ENCODE data around the gene EPHA1. TPM values are rescaled to one million over a fixed set of nuclear protein-coding genes. Genes with fewer than 3 reads are reported as not detected.
"Not testable (repeated sequence)": the region's sequence is repeated elsewhere in the genome, so short reads cannot be mapped to it uniquely, and the experiment has no call there.

Gene EPHA1
- total RNA-seq, 5 donors from 2014 or later (not counting 1 experiment from before 2014, with no cell fraction given): 23.8 to 49.8 (median 43.5) TPM

GRCh38 chr7:143424476-143424875 lies 15.8 kb upstream of the EPHA1 start:
- H3K4me3 ChIP-seq (ENCODE audit: control insufficient read depth in 1 of 2, extremely low read depth in 1 of 2, low read length in 1 of 2); POLR2A ChIA-PET; H3K4me3 Mint-ChIP-seq; H3K27me3 ChIP-seq (replicated peaks in 1 of 2; ENCODE audit: control insufficient read depth in 2 of 2, extremely low read depth in 1 of 2, insufficient read depth in 2 of 2, low read length in 1 of 2); H3K4me1 ChIP-seq (ENCODE audit: control insufficient read depth in 1 of 2, extremely low read depth in 1 of 2, insufficient read depth in 2 of 2, low read length in 2 of 2); H3K27ac Mint-ChIP-seq; H3K9me3 Mint-ChIP-seq; ATAC-seq (replicated peaks in 1 of 4); DNase-seq; H3K9me3 ChIP-seq; H3K27ac ChIP-seq (ENCODE audit: low read length); CTCF ChIA-PET; H3K27me3 Mint-ChIP-seq; H3K36me3 ChIP-seq (ENCODE audit: control insufficient read depth in 2 of 2, extremely low read depth in 1 of 2, insufficient read depth in 1 of 2, low read length in 1 of 2): not testable (repeated sequence)
- 93% methylated on average over 15 of the region's 34 CpGs for WGBS (ENCODE audit: insufficient coverage)
- H3K36me3 Mint-ChIP-seq: peaks cover 41% of the 10 kb centered on the region
- peaks cover 9 to 12% (median 11%) of the 10 kb centered on the region in 3 donors for H3K4me1 Mint-ChIP-seq

DNA sequence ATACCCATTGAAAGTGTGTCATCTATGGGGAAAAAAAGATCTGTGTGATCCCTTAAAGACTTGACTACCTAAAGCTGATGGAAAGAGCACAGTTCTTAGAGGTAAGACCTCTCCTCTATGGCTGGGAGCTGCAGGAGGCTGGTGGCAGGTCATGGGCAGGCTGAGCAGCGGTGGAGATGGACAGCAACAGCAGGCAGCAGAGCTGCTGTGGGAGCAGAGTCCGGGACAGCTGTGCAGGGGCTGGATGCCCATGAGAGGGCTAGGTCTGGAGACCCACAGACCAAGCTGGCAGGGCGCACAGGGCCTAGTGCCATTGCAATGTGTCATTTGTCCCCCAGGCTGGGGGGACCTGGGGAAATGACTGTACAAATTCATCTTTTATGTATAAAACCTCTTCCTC lies 13.4 kb upstream of the EPHA1 start:
- Histone ChIP-seq H3K4me3 (ENCODE audit: control insufficient read depth in 1 of 2, extremely low read depth in 1 of 2, low read length in 1 of 2) (no peak overlapping the region), H3K36me3 (ENCODE audit: control insufficient read depth in 2 of 2, extremely low read depth in 1 of 2, insufficient read depth in 1 of 2, low read length in 1 of 2) (no peaks in the 10 kb centered on the region), H3K27me3 (replicated peaks in 1 of 2; ENCODE audit: control insufficient read depth in 2 of 2, extremely low read depth in 1 of 2, insufficient read depth in 2 of 2, low read length in 1 of 2) (no peaks in the 10 kb centered on the region), H3K27ac (ENCODE audit: low read length) (no peak overlapping the region), H3K9me3 (no peaks in the 10 kb centered on the region), H3K4me1 (ENCODE audit: control insufficient read depth in 1 of 2, extremely low read depth in 1 of 2, insufficient read depth in 2 of 2, low read length in 2 of 2) (no peaks in the 10 kb centered on the region)
- Mint-ChIP-seq H3K4me1 (peaks cover 11 to 26% (median 14%) of the 10 kb centered on the region in 3 donors), H3K27ac (no peak overlapping the region), H3K27me3 (no peaks in the 10 kb centered on the region), H3K4me3 (no peak overlapping the region), H3K36me3 (peaks cover 52% of the 10 kb centered on the region), H3K9me3 (peaks cover 0 to 4% (median 0%) of the 10 kb centered on the region in 3 donors)
- CTCF ChIA-PET: no interaction called here
- DNase-seq (no peak), ATAC-seq (replicated peaks in 1 of 4) (no peak)
- WGBS (ENCODE audit: insufficient coverage): 80% methylated on average over 3 of the region's 3 CpGs
- POLR2A ChIA-PET: no interaction called here

DNA sequence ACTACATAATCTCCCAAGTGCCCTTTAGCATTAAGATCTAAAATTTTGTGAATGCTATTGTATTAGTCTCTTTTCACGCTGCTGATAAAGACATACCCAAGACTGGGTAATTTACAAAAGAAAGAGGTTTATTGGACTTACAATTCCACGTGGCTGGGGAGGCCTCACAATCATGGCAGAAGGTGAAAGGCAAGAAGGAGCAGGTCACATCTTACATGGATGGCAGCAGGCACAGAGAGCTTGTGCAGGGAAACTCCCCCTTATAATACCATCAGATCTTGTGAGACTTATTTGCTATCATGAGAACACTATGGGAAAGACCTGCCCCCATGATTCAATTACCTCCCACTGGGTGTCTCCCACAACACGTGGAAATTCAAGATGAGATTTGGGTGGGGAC lies 12.0 kb upstream of the EPHA1 start:
- WGBS (ENCODE audit: insufficient coverage): no CpG with 5 or more reads among the region's 3 CpGs
- H3K4me3 Mint-ChIP-seq; H3K4me1 ChIP-seq (ENCODE audit: control insufficient read depth in 1 of 2, extremely low read depth in 1 of 2, insufficient read depth in 2 of 2, low read length in 2 of 2); H3K36me3 ChIP-seq (ENCODE audit: control insufficient read depth in 2 of 2, extremely low read depth in 1 of 2, insufficient read depth in 1 of 2, low read length in 1 of 2); ATAC-seq (replicated peaks in 1 of 4); DNase-seq; H3K9me3 Mint-ChIP-seq; CTCF ChIA-PET; POLR2A ChIA-PET; H3K27ac ChIP-seq (ENCODE audit: low read length); H3K27me3 ChIP-seq (replicated peaks in 1 of 2; ENCODE audit: control insufficient read depth in 2 of 2, extremely low read depth in 1 of 2, insufficient read depth in 2 of 2, low read length in 1 of 2); H3K4me3 ChIP-seq (ENCODE audit: control insufficient read depth in 1 of 2, extremely low read depth in 1 of 2, low read length in 1 of 2); H3K27me3 Mint-ChIP-seq; H3K9me3 ChIP-seq: not testable (repeated sequence)
- Mint-ChIP-seq H3K36me3 (peaks cover 51% of the 10 kb centered on the region), H3K4me1 (peaks cover 10 to 29% (median 13%) of the 10 kb centered on the region in 3 donors), H3K27ac (peak overlapping the region in 1 of 2 donors; percentile 68)

- peaks cover 52% of the 10 kb centered on the region for H3K36me3 Mint-ChIP-seq
- Histone ChIP-seq H3K9me3 (no peaks in the 10 kb centered on the region), H3K4me1 (ENCODE audit: control insufficient read depth in 1 of 2, extremely low read depth in 1 of 2, insufficient read depth in 2 of 2, low read length in 2 of 2) (no peaks in the 10 kb centered on the region), H3K4me3 (ENCODE audit: control insufficient read depth in 1 of 2, extremely low read depth in 1 of 2, low read length in 1 of 2) (no peak overlapping the region), H3K36me3 (ENCODE audit: control insufficient read depth in 2 of 2, extremely low read depth in 1 of 2, insufficient read depth in 1 of 2, low read length in 1 of 2) (no peaks in the 10 kb centered on the region), H3K27ac (ENCODE audit: low read length) (no peak overlapping the region), H3K27me3 (replicated peaks in 1 of 2; ENCODE audit: control insufficient read depth in 2 of 2, extremely low read depth in 1 of 2, insufficient read depth in 2 of 2, low read length in 1 of 2) (no peaks in the 10 kb centered on the region)
- ATAC-seq (replicated peaks in 1 of 4) (no peak), DNase-seq (no peak)
- peaks cover 0 to 4% (median 0%) of the 10 kb centered on the region in 3 donors for H3K9me3 Mint-ChIP-seq
- no peak overlapping the region for H3K4me3 Mint-ChIP-seq
- peaks cover 10 to 36% (median 13%) of the 10 kb centered on the region in 3 donors for H3K4me1 Mint-ChIP-seq
- H3K27ac Mint-ChIP-seq: peak overlapping the region in 1 of 2 donors; percentile 7
- CTCF ChIA-PET: no interaction called here
- peaks cover 0 to 2% of the 10 kb centered on the region in 2 donors for H3K27me3 Mint-ChIP-seq
- POLR2A ChIA-PET: no interaction called here
- no CpG with 5 or more reads among the region's 4 CpGs for WGBS (ENCODE audit: insufficient coverage)
These were observed 11.2 kb upstream of the EPHA1 start for GRCh38 chr7:143419880-143420279.

- ATAC-seq (replicated peaks in 1 of 4) (no peak), DNase-seq (no peak)
- POLR2A ChIA-PET: no interaction called here
- H3K27me3 ChIP-seq (replicated peaks in 1 of 2; ENCODE audit: control insufficient read depth in 2 of 2, extremely low read depth in 1 of 2, insufficient read depth in 2 of 2, low read length in 1 of 2): no peaks in the 10 kb centered on the region
- H3K9me3 ChIP-seq: no peaks in the 10 kb centered on the region
- H3K4me3 ChIP-seq (ENCODE audit: control insufficient read depth in 1 of 2, extremely low read depth in 1 of 2, low read length in 1 of 2): no peak overlapping the region
- peaks cover 55% of the 10 kb centered on the region for H3K36me3 Mint-ChIP-seq
- CTCF ChIA-PET: interaction anchor here (0.7 to 0.9 kb wide), 3 partner anchors 42 to 178 kb away, joined by 3 read pairs; no protein-coding TSS in a partner anchor
- WGBS (ENCODE audit: insufficient coverage): 93% methylated on average over 6 of the region's 11 CpGs
- H3K4me1 ChIP-seq (ENCODE audit: control insufficient read depth in 1 of 2, extremely low read depth in 1 of 2, insufficient read depth in 2 of 2, low read length in 2 of 2): no peaks in the 10 kb centered on the region
- no peak overlapping the region for H3K27ac ChIP-seq (ENCODE audit: low read length)
- peaks cover 0 to 2% of the 10 kb centered on the region in 2 donors for H3K27me3 Mint-ChIP-seq
- H3K27ac Mint-ChIP-seq: no peak overlapping the region
- H3K9me3 Mint-ChIP-seq: peaks cover 0 to 4% (median 0%) of the 10 kb centered on the region in 3 donors
- peaks cover 10 to 41% (median 13%) of the 10 kb centered on the region in 3 donors for H3K4me1 Mint-ChIP-seq
- no peaks in the 10 kb centered on the region for H3K36me3 ChIP-seq (ENCODE audit: control insufficient read depth in 2 of 2, extremely low read depth in 1 of 2, insufficient read depth in 1 of 2, low read length in 1 of 2)
- no peak overlapping the region for H3K4me3 Mint-ChIP-seq
These were observed 10.2 kb upstream of the EPHA1 start for GRCh38 chr7:143418681-143419458.

GRCh38 chr7:143417734-143418383 lies 9.2 kb upstream of the EPHA1 start:
- ChIA-PET POLR2A (interaction anchor here in 1 of 2 donors (0.7 kb wide), 1 partner anchor 10 kb away, joined by 10 read pairs; no protein-coding TSS in a partner anchor), CTCF (interaction anchor here (0.6 to 3.5 kb wide), 8 partner anchors 10 to 1002 kb away, joined by 3 to 35 read pairs (median 4); no protein-coding TSS in a partner anchor)
- DNase-seq: no peak
- H3K4me1 ChIP-seq (ENCODE audit: control insufficient read depth in 1 of 2, extremely low read depth in 1 of 2, insufficient read depth in 2 of 2, low read length in 2 of 2): peaks cover 0 to 2% of the 10 kb centered on the region in 2 experiments
- H3K27ac ChIP-seq (ENCODE audit: low read length): no peak overlapping the region
- ATAC-seq (replicated peaks in 1 of 4): no peak
- no peak overlapping the region for H3K4me3 ChIP-seq (ENCODE audit: control insufficient read depth in 1 of 2, extremely low read depth in 1 of 2, low read length in 1 of 2)
- WGBS (ENCODE audit: insufficient coverage): no CpG with 5 or more reads among the region's 1 CpG
- H3K4me1 Mint-ChIP-seq: peaks cover 13 to 48% (median 15%) of the 10 kb centered on the region in 3 donors
- no peak overlapping the region for H3K4me3 Mint-ChIP-seq
- H3K9me3 Mint-ChIP-seq: peaks cover 0 to 4% (median 0%) of the 10 kb centered on the region in 3 donors
- H3K9me3 ChIP-seq: no peaks in the 10 kb centered on the region
- H3K36me3 Mint-ChIP-seq: peaks cover 47% of the 10 kb centered on the region
- no peaks in the 10 kb centered on the region for H3K27me3 ChIP-seq (replicated peaks in 1 of 2; ENCODE audit: control insufficient read depth in 2 of 2, extremely low read depth in 1 of 2, insufficient read depth in 2 of 2, low read length in 1 of 2)
- H3K27me3 Mint-ChIP-seq: peaks cover 0 to 2% of the 10 kb centered on the region in 2 donors
- no peak overlapping the region for H3K27ac Mint-ChIP-seq
- no peaks in the 10 kb centered on the region for H3K36me3 ChIP-seq (ENCODE audit: control insufficient read depth in 2 of 2, extremely low read depth in 1 of 2, insufficient read depth in 1 of 2, low read length in 1 of 2)

All from T-cell (primary cell).